Lung microvascular endothelial cell (primary cell): ENCODE measurements around the gene OTOGL. TPM values are rescaled to one million over a fixed set of nuclear protein-coding genes. Genes with fewer than 3 reads are reported as not detected.
A peak's percentile ranks its signal among the peaks of the same experiment; 100 is the strongest.
"Not testable (repeated sequence)": the region's sequence is repeated elsewhere in the genome, so short reads cannot be mapped to it uniquely, and the experiment has no call there.

Experiments used
- DNase-seq, 2 donors: peaks; one replicate each; pipeline versions ENCODE4 v3.0.0 to v3.0.0-alpha.2; 2010; ENCODE audit warnings: low read depth in 2 of 2
- total RNA-seq: library from RNA; depleted of rRNA; stranded (reverse); fragments of >200 nt; gene quantifications from 2 replicates; pipeline ENCODE4 v1.2.1, GENCODE V29; 2014

The OTOGL gene
- total RNA-seq, 1 donor from 2014 or later: under 0.01 TPM

GRCh38 chr12:80219345-80219744 is 120.0 kb downstream of the OTOGL start:
- DNase-seq: no peak

- peak; percentile 76 to 89 for DNase-seq
Measured at GRCh38 chr12:80222261-80222660, 122.9 kb downstream of the OTOGL start.

GRCh38 chr12:80226576-80226975 is 127.2 kb downstream of the OTOGL start:
- peak; percentile 25 to 70 for DNase-seq

- not testable (repeated sequence) for DNase-seq
Measured at GRCh38 chr12:80227904-80228303, 128.6 kb downstream of the OTOGL start.

GRCh38 chr12:80230068-80230467 is 130.7 kb downstream of the OTOGL start:
- peak; percentile 22 to 68 for DNase-seq

GRCh38 chr12:80232837-80233236 is 133.5 kb downstream of the OTOGL start:
- DNase-seq: no peak

GRCh38 chr12:80233926-80234325 is 134.6 kb downstream of the OTOGL start:
- no peak for DNase-seq

- DNase-seq: no peak
Measured at GRCh38 chr12:80234667-80235066, 135.3 kb downstream of the OTOGL start.

- no peak for DNase-seq
Measured at GRCh38 chr12:80235944-80236343, 136.6 kb downstream of the OTOGL start.

- DNase-seq: no peak
Measured at GRCh38 chr12:80239867-80240266, 140.5 kb downstream of the OTOGL start.

GRCh38 chr12:80241576-80242273 is 142.4 kb downstream of the OTOGL start:
- DNase-seq: peak; percentile 27 to 75

GRCh38 chr12:80242321-80242720 is 143.0 kb downstream of the OTOGL start:
- DNase-seq: peak; percentile 12 to 41

- DNase-seq: not testable (repeated sequence)
Measured at GRCh38 chr12:80249581-80249980, 150.2 kb downstream of the OTOGL start.

- DNase-seq: no peak
Measured at GRCh38 chr12:80257920-80258319, 158.6 kb downstream of the OTOGL start.

GRCh38 chr12:80260269-80260668 is 160.9 kb downstream of the OTOGL start:
- DNase-seq: no peak

GRCh38 chr12:80261403-80261802 is 162.1 kb downstream of the OTOGL start:
- no peak for DNase-seq

- no peak for DNase-seq
Measured at GRCh38 chr12:80262346-80262745, 163.0 kb downstream of the OTOGL start.

- DNase-seq: no peak
Measured at GRCh38 chr12:80262771-80263170, 163.4 kb downstream of the OTOGL start.

- no peak for DNase-seq
Measured at GRCh38 chr12:80264386-80264785, 165.0 kb downstream of the OTOGL start.

GRCh38 chr12:80264891-80265290 is 165.6 kb downstream of the OTOGL start:
- no peak for DNase-seq

GRCh38 chr12:80268924-80269749 is 169.8 kb downstream of the OTOGL start:
- DNase-seq: peak; percentile 58 to 88

GRCh38 chr12:80269803-80270552 is 170.6 kb downstream of the OTOGL start:
- peak; percentile 64 to 73 for DNase-seq
